ENCODE results near the gene KCNAB2. TPM values are rescaled to one million over a fixed set of nuclear protein-coding genes. Genes with fewer than 3 reads are reported as not detected.

The KCNAB2 gene
- total RNA-seq, 2 experiments from 2014 or later, result 290 to 299 TPM

DNA sequence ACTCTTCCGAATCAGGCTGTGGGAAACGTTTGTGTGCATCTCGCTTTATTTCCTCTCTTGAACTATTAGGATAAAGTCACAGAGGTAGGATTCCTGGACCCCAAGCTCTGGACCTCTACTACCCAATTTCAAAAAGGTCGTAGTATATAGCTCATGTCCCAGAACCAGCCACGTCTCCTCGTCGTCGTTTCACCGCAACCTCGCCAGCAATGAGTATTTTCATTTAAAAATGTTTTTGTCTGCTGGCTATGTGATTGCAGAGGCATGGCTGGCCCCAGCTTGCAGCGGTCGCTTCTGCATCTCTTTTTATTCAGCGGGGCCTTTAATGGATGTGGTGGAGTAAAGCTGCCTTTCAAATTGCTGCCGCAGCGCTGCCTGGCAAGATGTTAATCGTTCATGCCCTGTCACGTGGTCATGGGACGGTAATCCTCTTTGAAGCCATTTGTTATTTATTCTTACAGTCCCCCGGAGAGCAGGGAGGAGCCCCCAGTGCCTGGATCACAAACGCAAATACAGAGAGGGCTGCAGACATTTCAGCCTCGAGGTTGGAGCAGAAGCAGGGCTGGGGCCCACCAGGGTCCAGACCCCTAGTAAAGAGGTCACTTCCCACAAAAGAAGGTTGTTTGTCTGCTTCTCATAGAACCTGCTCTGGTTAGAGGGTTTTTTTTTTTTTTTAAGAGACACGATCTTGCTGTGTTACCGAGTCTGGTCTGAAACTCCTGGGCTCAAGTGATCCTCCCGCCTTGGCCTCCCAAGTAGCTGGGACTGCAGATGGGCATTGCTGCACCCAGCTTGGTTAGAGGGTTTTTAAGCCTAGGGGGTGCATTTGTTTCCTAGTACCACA, 41.9 kb upstream of the KCNAB2 start:
- Mint-ChIP-seq H3K36me3 (ENCODE audit: low read depth) (no peaks in the 10 kb centered on the region), H3K27ac (no peak overlapping the region), H3K4me1 (ENCODE audit: low read depth) (peaks cover 11% of the 10 kb centered on the region), H3K27me3 (no peaks in the 10 kb centered on the region), H3K4me3 (no peak overlapping the region), H3K9me3 (no peaks in the 10 kb centered on the region)
- ChIA-PET POLR2A (interaction anchor here (0.7 to 2.0 kb wide), 6 partner anchors 10 to 36 kb away, joined by 3 to 5 read pairs (median 3); partner anchors contain the start of gene NPHP4), CTCF (no interaction called here)
- no peak for DNase-seq
- intact Hi-C loops (cut with micrococcal nuclease), result no loop called here
- ATAC-seq, result no peak
- TF ChIP-seq, protein P1, sequence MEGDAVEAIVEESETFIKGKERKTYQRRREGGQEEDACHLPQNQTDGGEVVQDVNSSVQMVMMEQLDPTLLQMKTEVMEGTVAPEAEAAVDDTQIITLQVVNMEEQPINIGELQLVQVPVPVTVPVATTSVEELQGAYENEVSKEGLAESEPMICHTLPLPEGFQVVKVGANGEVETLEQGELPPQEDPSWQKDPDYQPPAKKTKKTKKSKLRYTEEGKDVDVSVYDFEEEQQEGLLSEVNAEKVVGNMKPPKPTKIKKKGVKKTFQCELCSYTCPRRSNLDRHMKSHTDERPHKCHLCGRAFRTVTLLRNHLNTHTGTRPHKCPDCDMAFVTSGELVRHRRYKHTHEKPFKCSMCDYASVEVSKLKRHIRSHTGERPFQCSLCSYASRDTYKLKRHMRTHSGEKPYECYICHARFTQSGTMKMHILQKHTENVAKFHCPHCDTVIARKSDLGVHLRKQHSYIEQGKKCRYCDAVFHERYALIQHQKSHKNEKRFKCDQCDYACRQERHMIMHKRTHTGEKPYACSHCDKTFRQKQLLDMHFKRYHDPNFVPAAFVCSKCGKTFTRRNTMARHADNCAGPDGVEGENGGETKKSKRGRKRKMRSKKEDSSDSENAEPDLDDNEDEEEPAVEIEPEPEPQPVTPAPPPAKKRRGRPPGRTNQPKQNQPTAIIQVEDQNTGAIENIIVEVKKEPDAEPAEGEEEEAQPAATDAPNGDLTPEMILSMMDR (IDR thresholded peaks at IDR 0.05), result no peak

DNA sequence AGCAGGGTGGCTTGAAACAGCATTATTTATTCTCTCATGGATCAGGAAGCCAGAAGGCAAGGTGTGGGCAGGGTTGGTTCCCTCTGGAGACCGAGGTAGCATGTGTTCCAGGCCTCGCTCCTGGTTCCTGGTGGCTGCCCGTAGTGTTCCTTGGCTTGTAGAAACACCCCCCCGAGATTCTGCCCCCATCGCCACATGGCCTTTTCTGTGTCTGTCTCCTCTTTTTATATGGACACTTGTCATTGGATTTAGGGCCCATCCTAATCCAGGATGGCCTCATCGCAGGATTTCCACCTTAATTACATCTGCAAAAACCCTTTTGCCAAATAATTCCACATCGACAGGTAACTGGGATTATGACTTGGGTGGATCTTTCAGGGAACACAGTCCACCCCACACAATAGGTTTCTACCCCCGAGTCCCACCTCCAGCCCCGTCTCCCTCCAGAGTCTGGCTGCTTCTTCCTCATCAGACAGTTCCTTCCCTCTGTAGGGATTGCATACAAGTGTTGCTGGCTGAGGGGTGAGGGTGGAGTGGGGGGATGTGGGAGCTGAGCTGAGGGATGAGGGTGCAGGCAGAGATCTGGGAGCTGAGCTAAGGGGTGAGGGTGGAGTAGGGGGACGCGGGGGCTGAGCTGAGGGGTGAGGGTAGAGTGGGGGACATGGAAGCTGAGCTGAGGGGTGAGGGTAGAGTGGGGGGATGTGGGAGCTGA, 41.1 kb upstream of the KCNAB2 start:
- Mint-ChIP-seq H3K9me3 (no peaks in the 10 kb centered on the region), H3K27ac (no peak overlapping the region), H3K4me3 (no peak overlapping the region), H3K4me1 (ENCODE audit: low read depth) (peaks cover 9% of the 10 kb centered on the region), H3K27me3 (no peaks in the 10 kb centered on the region), H3K36me3 (ENCODE audit: low read depth) (no peaks in the 10 kb centered on the region)
- ChIA-PET POLR2A (interaction anchor here (0.7 kb wide), 2 partner anchors 21 to 35 kb away, joined by 3 read pairs; no protein-coding TSS in a partner anchor), CTCF (no interaction called here)
- TF ChIP-seq, protein P1 (IDR thresholded peaks at IDR 0.05), result no peak
- no peak for ATAC-seq
- DNase-seq, result no peak
- intact Hi-C loops (cut with micrococcal nuclease), result no loop called here

DNA sequence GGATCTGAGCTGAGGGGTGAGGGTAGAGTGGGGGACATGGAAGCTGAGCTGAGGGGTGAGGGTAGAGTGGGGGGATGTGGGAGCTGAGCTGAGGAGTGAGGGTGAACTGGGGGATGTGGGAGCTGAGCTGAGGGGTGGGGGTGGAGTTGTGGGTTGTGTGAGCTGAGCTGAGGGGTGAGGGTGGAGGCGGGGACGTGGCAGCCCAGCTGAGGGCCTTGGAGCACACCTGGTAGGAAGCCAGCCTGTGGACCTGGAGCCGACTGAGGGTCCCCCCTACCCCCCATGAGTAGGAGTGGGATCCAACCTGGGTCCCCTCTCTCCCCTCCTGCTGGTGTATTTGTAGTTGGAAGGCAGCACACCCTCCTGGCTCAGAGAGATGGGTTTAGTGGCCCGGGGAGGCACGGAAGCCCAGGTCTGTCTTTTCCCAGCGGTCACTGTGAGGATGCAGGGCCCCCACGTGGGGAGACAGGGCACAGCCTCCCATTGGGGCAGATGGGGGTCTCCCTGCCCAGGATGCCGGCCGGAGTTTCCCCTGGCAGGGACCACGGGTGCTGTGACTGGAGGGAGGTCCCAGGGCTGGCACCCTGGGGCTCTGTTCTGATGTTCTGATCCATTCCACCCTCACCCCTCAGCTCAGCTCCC, 40.3 kb upstream of the KCNAB2 start:
- Mint-ChIP-seq H3K4me1 (ENCODE audit: low read depth) (peaks cover 7% of the 10 kb centered on the region), H3K36me3 (ENCODE audit: low read depth) (no peaks in the 10 kb centered on the region)
- ATAC-seq, result no peak

DNA sequence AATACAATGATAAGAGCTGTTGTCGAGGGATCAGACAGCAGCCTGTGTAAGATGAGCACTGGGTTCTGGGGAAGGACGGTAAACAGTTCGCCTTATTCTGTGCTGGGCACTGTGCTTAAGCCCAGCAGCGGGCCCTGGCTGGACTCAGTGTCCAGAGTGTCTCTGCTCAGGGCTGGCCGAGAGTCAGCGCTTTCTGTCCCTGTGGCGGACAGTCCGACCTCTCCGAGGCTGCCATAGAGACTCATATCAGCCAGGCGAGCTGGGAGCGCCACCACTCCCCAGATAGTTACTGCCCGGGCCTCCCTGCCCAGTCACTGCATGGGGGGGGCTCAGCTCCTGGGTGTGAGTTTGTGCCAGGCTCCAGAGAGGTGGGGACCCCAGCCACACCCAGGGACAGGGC, 38.8 kb upstream of the KCNAB2 start:
- TF ChIP-seq, protein P1 (IDR thresholded peaks at IDR 0.05), result no peak
- Mint-ChIP-seq H3K36me3 (ENCODE audit: low read depth) (no peaks in the 10 kb centered on the region), H3K9me3 (no peaks in the 10 kb centered on the region), H3K4me3 (no peak overlapping the region), H3K27me3 (no peaks in the 10 kb centered on the region), H3K4me1 (ENCODE audit: low read depth) (peaks cover 15% of the 10 kb centered on the region), H3K27ac (no peak overlapping the region)
- ATAC-seq (no peak), DNase-seq (no peak)
- intact Hi-C loops (cut with micrococcal nuclease), result no loop called here
- ChIA-PET POLR2A (interaction anchor here (0.8 kb wide), 1 partner anchor 14 kb away, joined by 3 read pairs; the partner anchor contains the start of gene NPHP4), CTCF (no interaction called here)

More for the DNA sequence above, 40.3 kb upstream of the KCNAB2 start:
- intact Hi-C loops (cut with micrococcal nuclease), result no loop called here
- no peak overlapping the region for H3K27ac Mint-ChIP-seq
- ChIA-PET CTCF (no interaction called here), POLR2A (no interaction called here)
- TF ChIP-seq, protein P1 (IDR thresholded peaks at IDR 0.05), result no peak
- no peaks in the 10 kb centered on the region for H3K9me3 Mint-ChIP-seq
- no peak overlapping the region for H3K4me3 Mint-ChIP-seq
- no peaks in the 10 kb centered on the region for H3K27me3 Mint-ChIP-seq
- DNase-seq, result no peak

Data from activated CD8-positive, alpha-beta T cell treated with anti-CD3 and anti-CD28 coated beads for 36 hours (primary cell).